ENCODE data around the gene CNTNAP1. TPM values are rescaled to one million over a fixed set of nuclear protein-coding genes. Genes with fewer than 3 reads are reported as not detected.

CNTNAP1 gene
- total and polyA plus RNA-seq, 10 of the 15 experiments (the other 5 are each of a cell fraction or from before 2014, with no cell fraction given), result 0.95 to 29.9 (median 10.4) TPM

- TF ChIP-seq CEBPZ (IDR thresholded peaks at IDR 0.05; ENCODE audit: low read depth, low read length), result no peak
- TF ChIP-seq RAD21 (IDR thresholded peaks at IDR 0.05; ENCODE audit: insufficient read depth, low read depth, low read length), result no peak
- TF ChIP-seq BHLHE40 (IDR thresholded peaks at IDR 0.05; ENCODE audit: borderline replicate concordance in 1 of 2, low read depth in 2 of 2, low read length in 1 of 2), result no peak
- TF ChIP-seq EZH2 (IDR thresholded peaks at IDR 0.05; ENCODE audit: borderline replicate concordance, control insufficient read depth, low read depth, low read length), result no peak
- no peak for TF ChIP-seq HDAC6 (IDR thresholded peaks at IDR 0.05; ENCODE audit: unreplicated experiment)
- no peak for TF ChIP-seq SPI1 (IDR thresholded peaks at IDR 0.05; ENCODE audit: borderline replicate concordance, insufficient read depth, low read depth, low read length)
- no peak for TF ChIP-seq RELB (IDR thresholded peaks at IDR 0.05; ENCODE audit: low read depth)
- TF ChIP-seq IRF3 (IDR thresholded peaks at IDR 0.05), result no peak
- no peak for TF ChIP-seq EED (IDR thresholded peaks at IDR 0.05; ENCODE audit: low read depth)
Measured at GRCh38 chr17:42655528-42655927, 26.8 kb upstream of the CNTNAP1 start (continued).

All from GM12878 (cell line).